ENCODE data around the gene ROCK2.

Gene ROCK2

DNA sequence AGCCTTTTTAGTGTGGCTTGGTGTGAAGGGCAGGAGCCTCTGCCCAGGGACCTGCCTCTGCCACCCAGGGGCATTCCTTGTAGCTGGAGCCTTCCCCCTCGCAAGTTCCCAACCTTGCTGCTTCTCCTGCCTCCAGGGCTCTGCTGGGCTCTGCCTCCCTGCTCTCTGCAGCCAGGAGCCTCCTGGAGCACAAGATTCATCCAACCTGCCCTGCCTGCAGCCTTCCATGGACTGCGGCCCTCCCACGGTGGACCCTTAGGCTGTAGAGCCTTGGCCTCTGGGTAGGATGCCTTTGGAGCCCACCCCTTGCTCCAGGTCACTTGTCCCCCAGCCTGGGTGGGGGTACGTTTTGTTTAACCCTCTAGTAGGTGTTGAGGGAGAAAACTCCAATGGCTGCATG, 186.7 kb downstream of the ROCK2 start:
- TF ChIP-seq, protein P1, sequence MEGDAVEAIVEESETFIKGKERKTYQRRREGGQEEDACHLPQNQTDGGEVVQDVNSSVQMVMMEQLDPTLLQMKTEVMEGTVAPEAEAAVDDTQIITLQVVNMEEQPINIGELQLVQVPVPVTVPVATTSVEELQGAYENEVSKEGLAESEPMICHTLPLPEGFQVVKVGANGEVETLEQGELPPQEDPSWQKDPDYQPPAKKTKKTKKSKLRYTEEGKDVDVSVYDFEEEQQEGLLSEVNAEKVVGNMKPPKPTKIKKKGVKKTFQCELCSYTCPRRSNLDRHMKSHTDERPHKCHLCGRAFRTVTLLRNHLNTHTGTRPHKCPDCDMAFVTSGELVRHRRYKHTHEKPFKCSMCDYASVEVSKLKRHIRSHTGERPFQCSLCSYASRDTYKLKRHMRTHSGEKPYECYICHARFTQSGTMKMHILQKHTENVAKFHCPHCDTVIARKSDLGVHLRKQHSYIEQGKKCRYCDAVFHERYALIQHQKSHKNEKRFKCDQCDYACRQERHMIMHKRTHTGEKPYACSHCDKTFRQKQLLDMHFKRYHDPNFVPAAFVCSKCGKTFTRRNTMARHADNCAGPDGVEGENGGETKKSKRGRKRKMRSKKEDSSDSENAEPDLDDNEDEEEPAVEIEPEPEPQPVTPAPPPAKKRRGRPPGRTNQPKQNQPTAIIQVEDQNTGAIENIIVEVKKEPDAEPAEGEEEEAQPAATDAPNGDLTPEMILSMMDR (IDR thresholded peaks at IDR 0.05; ENCODE audit: low read depth, low read length), result no peak
- in situ Hi-C loops (cut with HindIII; ENCODE audit: low sequenced_read_pairs), result no loop called here
- DNase-seq (ENCODE audit: low read depth, low spot score), result no peak
- no peak overlapping the region for H3K4me3 ChIP-seq (ENCODE audit: low read depth, low read length)

DNA sequence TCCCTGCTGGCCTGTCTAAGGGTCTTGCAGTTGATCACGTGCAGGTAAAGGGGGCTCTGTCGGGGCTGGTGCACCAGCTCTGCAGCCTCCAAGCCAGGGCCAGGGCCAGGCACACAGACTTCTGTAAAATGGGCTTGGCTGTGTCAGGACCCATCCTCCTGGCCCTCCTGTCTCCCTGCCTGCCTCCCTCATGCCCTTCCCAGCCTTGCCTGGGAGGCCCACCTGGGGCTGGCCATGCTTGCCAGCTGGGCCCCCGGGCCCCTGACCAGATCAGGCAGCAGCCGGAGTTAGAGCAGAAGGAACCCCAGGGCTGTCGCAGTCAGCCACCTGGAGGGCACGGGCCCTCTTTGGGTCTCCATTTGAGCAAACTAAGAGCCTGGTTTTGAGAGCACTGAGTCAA, 187.1 kb downstream of the ROCK2 start:
- in situ Hi-C loops (cut with HindIII; ENCODE audit: low sequenced_read_pairs), result no loop called here
- DNase-seq (ENCODE audit: low read depth, low spot score), result no peak
- TF ChIP-seq, protein P1 (IDR thresholded peaks at IDR 0.05; ENCODE audit: low read depth, low read length), result no peak
- H3K4me3 ChIP-seq (ENCODE audit: low read depth, low read length), result no peak overlapping the region

DNA sequence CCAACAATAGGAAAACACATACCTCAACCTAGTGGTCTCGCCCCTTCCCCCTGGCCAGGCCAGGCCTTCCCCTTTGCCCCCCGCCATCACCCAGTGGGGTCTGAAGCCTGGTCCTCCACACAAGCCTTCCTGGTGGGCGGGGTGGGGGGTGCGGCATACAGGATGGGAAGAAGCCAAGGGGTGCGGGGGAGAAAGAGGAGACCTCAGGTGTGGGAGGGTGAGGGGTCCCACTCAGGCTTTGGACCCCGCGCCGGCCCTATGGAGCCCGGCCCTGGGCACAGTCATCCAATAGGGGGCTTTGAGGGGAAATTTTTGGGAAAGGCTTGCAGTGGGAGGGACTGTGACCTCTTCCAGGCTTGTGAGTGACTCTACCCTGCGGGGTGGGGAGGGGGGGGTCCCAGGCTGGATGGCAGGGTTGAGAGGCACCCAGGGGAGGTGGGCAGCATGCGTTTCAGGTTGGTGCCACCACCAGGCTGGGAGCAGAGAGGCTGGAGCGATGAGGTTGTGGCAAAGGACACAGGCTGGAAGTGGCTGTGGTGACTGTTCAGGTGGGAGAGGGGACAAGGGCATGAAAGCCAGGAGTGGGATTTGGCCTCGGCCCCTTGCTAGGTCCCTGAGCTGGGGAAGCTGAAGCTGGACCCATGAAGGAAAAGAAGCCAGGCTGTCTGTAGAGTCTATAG, 187.9 kb downstream of the ROCK2 start:
- DNase-seq (ENCODE audit: low read depth, low spot score), result no peak
- TF ChIP-seq, protein P1 (IDR thresholded peaks at IDR 0.05; ENCODE audit: low read depth, low read length), result no peak
- no peak overlapping the region for H3K4me3 ChIP-seq (ENCODE audit: low read depth, low read length)
- in situ Hi-C loops (cut with HindIII; ENCODE audit: low sequenced_read_pairs), result no loop called here

DNA sequence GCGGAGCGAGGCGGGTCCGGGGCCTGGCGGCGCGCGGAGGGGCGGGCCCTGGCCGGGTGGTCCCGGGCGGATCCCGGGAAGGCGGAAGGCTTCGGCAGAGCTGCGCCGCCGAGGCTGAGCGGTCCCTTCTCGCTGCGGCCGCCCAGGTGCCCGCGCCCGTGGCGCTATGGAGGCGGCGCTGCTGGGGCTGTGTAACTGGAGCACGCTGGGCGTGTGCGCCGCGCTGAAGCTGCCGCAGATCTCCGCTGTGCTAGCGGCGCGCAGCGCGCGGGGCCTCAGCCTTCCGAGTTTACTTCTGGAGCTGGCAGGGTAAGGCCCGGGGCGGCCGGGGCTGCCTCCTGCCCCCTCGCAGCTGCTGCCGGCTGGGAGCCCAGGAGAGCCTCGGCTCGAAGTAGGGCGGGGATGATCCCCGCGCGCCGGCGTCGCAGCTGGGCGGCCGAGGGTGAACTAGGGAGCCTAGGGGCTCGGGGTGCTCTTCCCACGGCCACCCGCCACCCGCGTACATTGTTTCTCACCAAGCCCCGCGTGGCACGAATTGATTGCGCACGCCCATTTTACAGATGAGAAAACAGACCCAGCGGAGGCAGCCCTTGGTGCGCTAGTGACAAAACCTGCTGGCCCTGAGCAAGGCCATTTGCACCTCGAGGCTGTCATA, 188.9 kb downstream of the ROCK2 start, which contains the start of gene SLC66A3:
Gene SLC66A3, plus strand, starts transcription at position 87 of the 655 bp plus-strand sequence. Its CDS starts 80 bp downstream, at position 167.
- TF ChIP-seq, protein P1 (IDR thresholded peaks at IDR 0.05; ENCODE audit: low read depth, low read length), result no peak
- in situ Hi-C loops (cut with HindIII; ENCODE audit: low sequenced_read_pairs), result no loop called here
- peak within 1 kb of the TSS; percentile 60 for H3K4me3 ChIP-seq (ENCODE audit: low read depth, low read length)
- DNase-seq (ENCODE audit: low read depth, low spot score), result peak; percentile 90

DNA sequence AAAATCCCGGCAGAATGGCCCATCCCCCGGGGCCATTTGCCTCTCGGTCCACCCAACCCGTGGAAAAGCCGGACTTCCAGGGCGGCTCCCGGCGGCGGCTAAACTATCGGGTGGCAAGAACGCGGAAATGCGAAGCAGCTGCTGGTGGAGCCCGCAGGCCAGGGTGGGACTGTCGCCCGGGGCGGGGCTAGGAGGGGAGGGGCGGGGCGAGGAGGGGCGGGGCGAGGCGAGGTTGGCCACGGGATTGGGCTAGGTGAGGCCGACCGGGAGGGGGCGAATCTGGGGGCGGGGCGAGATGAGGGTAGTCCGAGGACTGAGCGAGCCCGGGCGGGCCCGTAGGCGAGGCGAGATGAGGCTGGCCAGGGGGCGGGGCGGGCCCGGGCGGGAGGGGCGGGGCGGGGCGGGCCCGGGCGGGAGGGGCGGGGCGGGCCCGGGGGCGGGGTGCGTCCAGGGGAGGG, 189.5 kb downstream of the ROCK2 start:
- in situ Hi-C loops (cut with HindIII; ENCODE audit: low sequenced_read_pairs), result no loop called here
- TF ChIP-seq, protein P1 (IDR thresholded peaks at IDR 0.05; ENCODE audit: low read depth, low read length), result no peak
- peak; percentile 94 for DNase-seq (ENCODE audit: low read depth, low spot score)
- H3K4me3 ChIP-seq (ENCODE audit: low read depth, low read length), result peak overlapping the region; percentile 48

DNA sequence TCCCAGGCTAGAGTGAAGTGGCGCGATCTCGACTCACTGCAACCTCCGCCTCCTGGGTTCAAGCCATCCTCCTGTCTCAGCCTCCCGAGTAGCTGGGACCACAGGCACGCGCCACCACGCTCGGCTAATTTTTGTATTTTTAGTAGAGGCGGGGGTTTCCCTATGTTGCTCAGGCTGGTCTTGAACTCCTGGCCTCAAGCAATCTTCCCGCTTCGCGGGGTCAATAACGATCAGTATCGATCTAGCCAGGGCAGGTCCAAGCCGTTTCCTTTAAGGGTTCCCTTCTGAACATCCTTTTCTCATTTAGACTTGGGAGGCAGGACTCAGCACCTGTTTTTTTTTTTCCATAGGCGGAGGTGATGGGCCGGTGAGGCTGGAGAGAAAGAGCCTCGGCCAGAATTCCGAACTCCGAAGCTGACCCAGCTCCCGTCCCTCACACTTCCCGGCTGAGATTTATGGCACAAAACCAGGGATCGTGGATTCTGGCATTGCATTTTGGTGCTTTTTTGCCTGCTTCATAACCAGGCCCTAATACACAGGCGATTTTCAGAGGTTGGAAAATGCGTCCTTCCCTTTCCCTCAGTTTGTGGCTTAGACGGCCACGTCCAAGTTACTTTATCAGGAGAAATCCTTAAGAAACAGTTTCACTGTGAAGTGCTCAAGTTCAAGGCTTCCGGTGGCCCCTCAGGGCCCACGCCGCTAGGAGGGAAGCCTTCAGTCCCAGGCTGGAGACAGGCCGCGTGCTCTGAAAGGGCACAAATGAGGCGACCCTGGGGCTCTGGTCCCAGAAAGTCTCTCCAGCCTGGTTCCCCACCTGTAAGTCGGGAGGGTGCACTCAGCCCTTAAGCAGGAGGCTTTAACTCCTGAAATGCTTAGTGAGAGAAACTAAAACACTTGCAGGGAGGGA, 190.2 kb downstream of the ROCK2 start:
- no peak for DNase-seq (ENCODE audit: low read depth, low spot score)
- in situ Hi-C loops (cut with HindIII; ENCODE audit: low sequenced_read_pairs), result no loop called here
- H3K4me3 ChIP-seq (ENCODE audit: low read depth, low read length), result peak overlapping the region; percentile 48
- TF ChIP-seq, protein P1 (IDR thresholded peaks at IDR 0.05; ENCODE audit: low read depth, low read length), result no peak

All from astrocyte of the spinal cord (primary cell).